Hepatocyte (in vitro differentiated cells): ENCODE data around the gene ZFR2. TPM values are rescaled to one million over a fixed set of nuclear protein-coding genes. Genes with fewer than 3 reads are reported as not detected.

Experiments used
- DNase-seq: peaks from one replicate; pipeline ENCODE4 v3.0.0-alpha.2; 2016; ENCODE audit warnings: low spot score
- H2AFZ ChIP-seq: fragments of 200-600 bp; sonication (generic); 2 replicates; pipeline ENCODE4 v1.6.0; 2016; ENCODE audit warnings: antibody characterized with exemption, mild to moderate bottlenecking
- H3K27ac ChIP-seq: fragments of 200-600 bp; sonication (generic); 2 replicates; pipeline ENCODE4 v1.5.1; 2016; ENCODE audit warnings: mild to moderate bottlenecking
- H3K27me3 ChIP-seq: fragments of 200-600 bp; sonication (generic); 2 replicates; pipeline ENCODE4 v1.6.1; 2016
- H3K36me3 ChIP-seq: fragments of 200-600 bp; sonication (generic); replicated peaks from 2 replicates; pipeline ENCODE4 v1.5.1; 2016; ENCODE audit warnings: low read depth; ENCODE audit not compliant: insufficient read depth
- H3K4me1 ChIP-seq: fragments of 200-600 bp; sonication (generic); 2 replicates; pipeline ENCODE4 v1.5.1; 2016; ENCODE audit warnings: mild to moderate bottlenecking, moderate library complexity; ENCODE audit not compliant: insufficient read depth
- H3K4me2 ChIP-seq: fragments of 200-600 bp; sonication (generic); 2 replicates; pipeline ENCODE4 v1.6.0; 2016
- H3K4me3 ChIP-seq: fragments of 200-600 bp; sonication (generic); 2 replicates; pipeline ENCODE4 v1.5.1; 2016; ENCODE audit warnings: mild to moderate bottlenecking
- H3K79me2 ChIP-seq: fragments of 200-600 bp; sonication (generic); 2 replicates; pipeline ENCODE4 v1.6.0; 2017; ENCODE audit warnings: mild to moderate bottlenecking
- H3K9me2 ChIP-seq: fragments of 200-600 bp; sonication (generic); replicated peaks from 2 replicates; pipeline ENCODE4 v1.6.0; 2017; ENCODE audit warnings: mild to moderate bottlenecking; ENCODE audit not compliant: insufficient read depth
- H3K9me3 ChIP-seq: fragments of 200-600 bp; sonication (generic); 2 replicates; pipeline ENCODE4 v1.5.1; 2016; ENCODE audit warnings: low read depth, mild to moderate bottlenecking
- H4K20me1 ChIP-seq: fragments of 200-600 bp; sonication (generic); 2 replicates; pipeline ENCODE4 v1.6.0; 2016; ENCODE audit warnings: mild to moderate bottlenecking; ENCODE audit not compliant: insufficient read depth, poor library complexity, severe bottlenecking
- CTCF ChIP-seq: fragments of 200-600 bp; sonication (generic); IDR thresholded peaks from 2 replicates; pipeline ENCODE4 v1.5.1; 2016; ENCODE audit warnings: antibody characterized with exemption, mild to moderate bottlenecking; ENCODE audit not compliant: poor library complexity
- EZH2 ChIP-seq: fragments of 200-600 bp; sonication (generic); IDR thresholded peaks from 2 replicates; pipeline ENCODE4 v1.6.1; 2016; ENCODE audit warnings: antibody characterized with exemption, mild to moderate bottlenecking, borderline replicate concordance
- EZH2phosphoT487 ChIP-seq: fragments of 200-600 bp; sonication (generic); IDR thresholded peaks from one replicate; pipeline ENCODE4 v1.6.1; 2018; ENCODE audit warnings: antibody characterized with exemption, mild to moderate bottlenecking, low read depth, moderate library complexity; ENCODE audit not compliant: unreplicated experiment, severe bottlenecking
- WGBS: methylation state at CpG from one replicate; pipeline ENCODE4 v1.1.6; 2016; ENCODE audit warnings: low lambda C conversion rate; ENCODE audit errors: missing lambda C conversion rate; 5-methylcytosine and 5-hydroxymethylcytosine counted together
- polyA plus RNA-seq: library from polyadenylated mRNA; unstranded; fragments of >200 nt; fragmentation: Nextera tagmentation; extraction: Ambion mirVana; gene quantifications from 2 replicates; pipeline ENCODE4 v1.2.1, GENCODE V29; 2016
- total RNA-seq: library from RNA; depleted of rRNA; stranded (reverse); fragments of >200 nt; gene quantifications from 2 replicates; pipeline ENCODE4 v1.2.3, GENCODE V29; 2014

Gene ZFR2
- total and polyA plus RNA-seq, 2 experiments from 2014 or later = 0.97 to 1.7 TPM

GRCh38 chr19:3836887-3837286, 32.0 kb downstream of the ZFR2 start:
- 84% methylated on average over 6 of the region's 6 CpGs for WGBS
- no peak overlapping the region for H3K4me3 ChIP-seq
- no peak for DNase-seq

GRCh38 chr19:3835055-3835435, 33.8 kb downstream of the ZFR2 start:
- no peak overlapping the region for H3K27ac ChIP-seq
- no peaks in the 10 kb centered on the region for H3K36me3 ChIP-seq
- 90% methylated on average over 9 of the region's 9 CpGs for WGBS
- no peaks in the 10 kb centered on the region for H3K4me1 ChIP-seq
- no peak overlapping the region for H3K4me2 ChIP-seq
- H2AFZ ChIP-seq = no peak overlapping the region
- no peak for DNase-seq
- no peaks in the 10 kb centered on the region for H3K9me2 ChIP-seq
- H3K27me3 ChIP-seq = no peaks in the 10 kb centered on the region
- H3K9me3 ChIP-seq = no peaks in the 10 kb centered on the region
- TF ChIP-seq CTCF = no peak
- no peak for TF ChIP-seq EZH2phosphoT487
- TF ChIP-seq EZH2 = no peak
- no peaks in the 10 kb centered on the region for H3K79me2 ChIP-seq
- H4K20me1 ChIP-seq = no peaks in the 10 kb centered on the region
- no peak overlapping the region for H3K4me3 ChIP-seq

More at GRCh38 chr19:3836887-3837286, 32.0 kb downstream of the ZFR2 start:
- H3K9me2 ChIP-seq = no peaks in the 10 kb centered on the region
- no peak overlapping the region for H3K27ac ChIP-seq
- H4K20me1 ChIP-seq = no peaks in the 10 kb centered on the region
- H3K9me3 ChIP-seq = no peaks in the 10 kb centered on the region
- H3K4me1 ChIP-seq = no peaks in the 10 kb centered on the region
- no peaks in the 10 kb centered on the region for H3K27me3 ChIP-seq
- no peak overlapping the region for H2AFZ ChIP-seq
- TF ChIP-seq EZH2phosphoT487 = no peak
- no peak for TF ChIP-seq EZH2
- no peak for TF ChIP-seq CTCF
- no peaks in the 10 kb centered on the region for H3K36me3 ChIP-seq
- H3K79me2 ChIP-seq = no peaks in the 10 kb centered on the region
- no peak overlapping the region for H3K4me2 ChIP-seq

- Histone ChIP-seq H3K27me3 (no peaks in the 10 kb centered on the region), H3K9me2 (no peaks in the 10 kb centered on the region), H3K36me3 (no peaks in the 10 kb centered on the region), H2AFZ (no peak overlapping the region), H3K4me3 (no peak overlapping the region), H3K27ac (no peak overlapping the region), H3K9me3 (no peaks in the 10 kb centered on the region), H3K79me2 (no peaks in the 10 kb centered on the region), H3K4me1 (no peaks in the 10 kb centered on the region), H4K20me1 (no peaks in the 10 kb centered on the region), H3K4me2 (no peak overlapping the region)
- WGBS = 96% methylated on average over 34 of the region's 35 CpGs
- no peak for DNase-seq
- no peak for TF ChIP-seq CTCF
- TF ChIP-seq EZH2phosphoT487 = no peak
- no peak for TF ChIP-seq EZH2
Measured at GRCh38 chr19:3834349-3835054, 34.3 kb downstream of the ZFR2 start.
